Loucy (cell line): Measurements from ENCODE around the gene LCN9.

ENCODE experiments used
- CTCF ChIP-seq: fragments of 200-600 bp; sonication (generic); conservative IDR thresholded peaks from 2 replicates; pipeline ENCODE4 v1.5.1; 2014; ENCODE audit warnings: mild to moderate bottlenecking, antibody characterized with exemption, low read length
- EZH2phosphoT487 ChIP-seq: fragments of 200-600 bp; IDR thresholded peaks from 2 replicates; pipeline ENCODE4 v1.6.1; 2018; ENCODE audit warnings: antibody characterized with exemption, mild to moderate bottlenecking, moderate library complexity, borderline replicate concordance

- no peak for TF ChIP-seq EZH2phosphoT487
- TF ChIP-seq CTCF: no peak
Measured at GRCh38 chr9:135662758-135663450, at the start of gene LCN9.
